GM21423 (cell line): Measurements from ENCODE around the gene BMP7.

ENCODE experiments used
- ATAC-seq: cut with Tn5 transposase; IDR thresholded peaks from one replicate; pipeline ENCODE4 v1.9.1; 2021; ENCODE audit warnings: mild to moderate bottlenecking, moderate library complexity; ENCODE audit not compliant: unreplicated experiment

BMP7 gene

DNA sequence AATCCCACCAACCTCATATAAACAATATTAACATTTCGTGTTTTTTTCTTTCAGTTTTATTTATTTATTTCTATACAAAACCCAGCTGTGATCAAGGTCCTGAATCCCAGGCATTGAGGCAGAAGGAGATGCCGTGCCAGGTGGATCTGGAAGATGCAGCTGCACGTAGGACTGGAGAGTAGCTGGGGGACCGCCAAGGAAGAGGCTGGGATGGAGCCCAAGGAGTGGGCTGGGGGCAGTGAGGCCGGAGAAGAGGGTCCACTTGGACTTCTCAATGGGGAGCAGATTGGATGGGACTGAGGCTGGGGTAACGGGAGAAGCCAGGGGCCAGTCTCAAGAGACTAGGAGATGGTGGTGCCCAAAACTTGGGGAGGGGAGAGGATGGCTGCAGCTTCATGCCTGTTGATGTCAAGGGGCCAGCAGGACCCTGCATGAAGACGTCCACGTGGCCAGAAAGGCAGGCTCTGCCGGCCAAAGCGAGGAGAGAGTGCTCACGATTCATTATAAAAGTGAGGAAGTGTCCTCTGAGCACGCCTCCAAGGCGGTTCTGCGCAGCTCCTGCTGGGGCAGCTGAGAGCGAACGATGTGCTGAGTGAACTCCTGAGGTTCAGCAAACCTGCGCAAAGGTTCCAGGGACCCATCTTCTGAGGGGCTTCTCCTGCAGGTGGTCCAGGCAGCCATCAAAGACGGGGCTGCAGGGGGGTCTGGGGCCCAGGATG lies 110.3 kb downstream of the BMP7 start:
- ATAC-seq, result no peak

DNA sequence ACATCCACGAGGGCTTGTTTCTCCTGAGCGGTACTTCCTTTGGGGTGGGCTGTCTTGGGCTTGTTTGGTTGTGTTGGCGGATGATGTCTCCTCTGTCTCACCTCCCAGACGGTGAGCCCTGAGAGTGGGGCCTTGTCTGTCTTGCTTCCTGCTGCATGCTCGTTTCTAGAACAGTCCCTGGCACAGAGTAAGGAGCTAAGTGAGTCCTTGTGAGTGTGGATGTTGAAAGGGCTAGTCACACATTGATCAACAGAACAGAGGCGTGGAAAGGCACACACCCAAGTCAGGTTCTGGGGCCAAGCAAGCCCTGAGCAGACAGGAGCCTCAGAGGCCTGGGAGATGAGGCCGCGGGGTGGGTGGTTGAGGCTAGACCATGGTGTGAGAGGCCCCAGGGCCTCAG lies 111.0 kb downstream of the BMP7 start:
- ATAC-seq, result no peak

DNA sequence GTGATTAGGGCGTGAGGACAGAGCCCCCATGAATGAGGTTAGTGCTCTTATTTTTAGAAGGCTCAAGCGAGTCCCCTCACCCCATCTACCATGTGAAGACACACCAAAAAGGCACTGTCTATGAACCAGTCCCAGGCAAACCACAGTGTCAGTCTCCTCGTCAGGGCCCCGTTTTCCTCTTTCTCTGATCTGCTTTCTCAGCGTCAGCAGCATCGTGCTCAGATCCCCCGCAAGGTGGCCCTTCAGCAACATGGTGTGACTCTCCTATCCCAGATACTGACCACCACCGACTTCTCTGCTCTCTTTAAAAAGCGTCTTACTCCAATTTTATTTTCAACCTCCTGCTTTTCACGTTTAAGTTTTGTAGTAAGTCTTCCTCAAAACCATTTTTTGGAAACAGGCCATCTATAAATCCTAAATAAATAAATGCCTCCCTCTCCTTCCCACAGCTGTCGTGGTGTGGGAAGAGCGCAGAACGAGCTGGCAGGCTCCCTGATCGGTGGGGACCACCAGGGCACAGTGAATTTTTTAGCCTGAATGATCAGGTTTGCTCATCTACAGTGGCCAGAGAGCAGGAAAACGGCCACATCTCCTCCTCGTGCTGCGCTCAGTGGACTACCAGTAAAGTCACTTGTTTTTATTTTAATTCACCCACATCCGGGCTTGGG lies 113.1 kb downstream of the BMP7 start:
- no peak for ATAC-seq

DNA sequence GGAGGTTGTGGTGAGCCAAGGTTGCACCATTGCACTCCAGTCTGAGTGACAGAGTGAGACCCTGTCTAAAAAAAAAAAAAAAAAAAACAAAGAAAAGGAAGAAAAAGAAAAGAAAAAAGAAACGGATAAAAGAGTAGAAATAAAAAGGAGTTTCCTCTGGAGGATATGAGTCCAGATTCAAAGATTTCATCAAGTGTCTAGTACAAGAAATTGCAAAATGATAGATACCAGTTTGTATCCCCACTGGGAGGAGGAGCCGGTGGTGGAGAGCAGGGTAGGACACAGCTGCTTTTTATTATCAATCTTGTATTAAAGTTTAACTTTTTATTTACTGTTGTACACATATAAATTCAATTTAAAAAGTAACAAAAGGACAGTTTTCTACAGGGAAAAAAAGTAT lies 113.9 kb downstream of the BMP7 start:
- ATAC-seq, result no peak

DNA sequence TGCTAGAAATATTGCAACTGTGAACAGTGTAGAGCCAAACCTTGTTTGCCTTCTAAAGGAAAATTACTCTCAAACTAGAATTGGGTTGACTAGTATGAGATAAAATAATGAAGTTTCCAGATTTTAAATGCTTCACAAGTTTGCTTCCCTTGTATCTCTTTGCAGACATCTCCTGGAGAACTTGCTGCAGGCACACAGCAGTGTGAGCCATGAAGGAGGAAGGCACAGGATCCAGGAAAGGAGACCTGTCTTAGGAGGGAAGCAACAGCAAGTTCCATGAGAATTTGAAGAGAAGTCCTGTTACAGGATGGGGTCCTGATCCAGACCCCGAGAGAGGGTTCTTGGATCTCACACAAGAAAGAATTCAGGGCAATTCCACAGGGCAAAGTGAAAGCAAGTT lies 115.9 kb downstream of the BMP7 start:
- ATAC-seq, result no peak

DNA sequence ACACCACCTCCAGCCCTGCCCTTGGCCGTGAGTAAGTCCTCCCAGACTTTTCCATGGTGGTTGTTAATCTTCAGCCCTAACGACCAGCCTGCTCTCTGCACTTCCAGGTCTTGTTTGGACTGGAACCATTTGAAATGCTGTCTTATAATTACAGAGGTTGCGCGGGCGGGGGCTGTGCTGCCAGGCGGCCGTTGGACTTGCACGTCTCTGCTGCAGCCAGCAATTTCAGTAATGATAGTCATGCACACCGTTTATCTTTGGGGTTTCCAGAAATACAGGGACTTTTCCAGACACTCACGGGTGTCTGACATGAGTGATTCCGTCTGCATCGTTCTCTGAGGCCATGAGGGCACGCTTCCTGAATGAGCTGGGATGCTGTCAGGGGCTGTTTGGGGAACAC lies 118.2 kb downstream of the BMP7 start:
- no peak for ATAC-seq

DNA sequence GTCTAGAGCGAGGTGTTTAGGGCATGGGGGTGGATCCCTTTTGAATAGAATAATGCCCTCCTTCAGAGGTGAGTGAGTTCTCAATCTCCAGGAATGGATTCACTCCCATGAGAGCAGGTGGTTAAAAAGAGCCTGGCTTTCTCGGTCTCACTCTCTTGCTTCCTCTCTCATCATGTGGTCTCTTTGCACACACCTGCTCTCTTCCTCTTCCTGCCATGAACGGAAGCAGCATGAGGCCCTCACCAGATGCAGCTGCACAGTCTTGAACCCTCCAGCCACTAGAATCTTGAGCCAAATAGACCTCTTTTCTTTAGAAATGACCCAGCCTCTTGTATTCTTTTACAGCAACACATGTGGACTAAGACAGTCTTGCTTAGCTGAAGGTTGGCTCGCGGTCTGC lies 119.3 kb downstream of the BMP7 start:
- no peak for ATAC-seq

DNA sequence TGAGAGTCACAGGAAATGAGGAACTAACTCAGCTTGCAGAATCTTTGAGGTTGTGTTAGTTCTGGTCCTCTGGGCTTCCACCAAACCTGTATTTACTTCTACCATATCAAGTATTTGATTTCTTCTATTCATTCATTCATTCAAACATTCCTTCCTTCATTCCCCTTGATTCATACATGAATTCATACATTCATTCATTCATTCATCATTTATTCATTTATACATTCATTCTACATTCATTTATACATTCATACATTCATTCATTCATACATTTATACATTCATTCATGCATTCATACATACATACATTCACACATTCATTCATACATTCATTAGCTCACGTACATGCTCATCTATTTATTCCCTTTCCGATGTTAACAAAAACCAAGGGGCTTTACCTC lies 120.3 kb downstream of the BMP7 start:
- ATAC-seq, result no peak

DNA sequence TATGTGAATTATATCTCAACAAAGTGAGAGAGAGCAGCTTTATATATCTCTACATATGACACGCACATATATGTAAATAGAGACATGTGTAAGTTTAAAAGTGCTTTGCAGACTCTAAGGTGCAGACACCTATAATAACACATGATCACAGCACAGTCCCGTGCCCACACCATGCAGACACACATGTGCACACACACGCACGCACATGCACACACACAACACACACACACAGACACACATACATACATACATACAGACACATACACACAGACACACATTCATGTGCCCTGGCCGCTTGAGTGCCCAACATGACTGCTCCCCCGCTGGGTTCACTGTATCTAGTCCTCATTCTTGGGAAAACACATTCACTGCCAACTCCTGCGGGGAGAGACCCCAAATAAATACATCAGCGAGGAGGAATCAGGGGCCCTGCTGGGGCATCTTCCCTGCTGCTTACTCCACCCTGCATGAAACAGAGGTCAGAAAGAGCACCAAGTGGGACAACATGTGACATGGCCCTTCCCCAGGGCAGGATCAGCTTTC lies 121.3 kb downstream of the BMP7 start:
- ATAC-seq, result no peak

DNA sequence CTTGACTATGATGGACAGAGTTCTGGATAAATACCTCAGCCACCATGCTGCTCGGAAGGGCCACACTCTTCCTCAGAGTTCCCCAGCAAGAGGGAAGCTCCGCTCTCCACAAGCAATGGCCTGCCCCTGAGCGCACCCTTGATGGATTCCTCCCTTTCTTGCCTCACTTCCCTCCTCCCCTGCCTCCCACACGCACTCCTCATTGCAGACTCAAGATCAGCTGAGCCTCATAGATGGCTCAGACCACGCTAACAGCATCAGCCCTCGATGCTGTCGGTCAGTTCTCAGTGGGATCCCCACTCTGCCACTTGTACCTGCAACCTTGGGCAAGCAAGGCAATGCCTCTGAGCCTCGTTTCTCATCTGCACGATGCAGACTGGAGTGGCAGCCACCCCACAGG lies 123.3 kb downstream of the BMP7 start:
- ATAC-seq, result no peak

DNA sequence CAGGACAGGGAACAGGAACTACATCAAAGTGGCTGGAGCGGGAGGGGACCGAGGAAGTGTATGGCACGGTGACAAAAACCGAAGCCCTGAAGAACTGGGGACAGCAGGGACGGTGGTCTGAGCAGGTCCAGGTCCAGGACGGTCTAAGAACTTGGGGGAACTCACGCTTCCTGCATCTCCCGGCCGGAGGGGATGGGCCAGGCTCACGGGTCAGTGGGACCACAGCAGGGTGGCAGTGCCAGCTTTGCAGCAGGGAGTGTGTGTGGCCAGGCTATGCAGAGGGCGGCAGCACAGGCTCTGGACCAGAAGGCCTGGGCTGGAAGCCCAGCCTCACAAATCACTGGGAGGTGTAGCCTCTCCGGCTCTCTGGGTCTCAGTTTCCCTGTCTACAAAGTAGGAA lies 123.8 kb downstream of the BMP7 start:
- ATAC-seq, result no peak

DNA sequence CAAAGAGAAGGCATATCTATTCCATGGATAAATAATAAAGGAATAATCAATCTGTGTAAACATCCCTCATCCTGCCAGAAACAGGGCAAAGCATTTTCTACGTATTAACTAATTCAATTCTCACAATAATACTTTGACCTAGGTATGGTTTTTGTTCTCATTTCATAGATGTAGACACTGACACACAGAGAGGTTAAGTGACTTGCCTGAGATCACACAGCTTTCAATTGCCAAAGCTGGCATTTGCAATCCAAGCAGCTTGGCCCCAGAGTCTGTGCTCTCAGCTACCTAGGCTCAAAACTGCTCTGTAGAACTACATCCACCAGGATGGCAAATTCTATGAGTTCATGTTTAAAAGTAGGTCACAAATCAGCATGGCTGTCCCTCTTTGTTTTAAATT lies 124.9 kb downstream of the BMP7 start:
- ATAC-seq, result no peak

DNA sequence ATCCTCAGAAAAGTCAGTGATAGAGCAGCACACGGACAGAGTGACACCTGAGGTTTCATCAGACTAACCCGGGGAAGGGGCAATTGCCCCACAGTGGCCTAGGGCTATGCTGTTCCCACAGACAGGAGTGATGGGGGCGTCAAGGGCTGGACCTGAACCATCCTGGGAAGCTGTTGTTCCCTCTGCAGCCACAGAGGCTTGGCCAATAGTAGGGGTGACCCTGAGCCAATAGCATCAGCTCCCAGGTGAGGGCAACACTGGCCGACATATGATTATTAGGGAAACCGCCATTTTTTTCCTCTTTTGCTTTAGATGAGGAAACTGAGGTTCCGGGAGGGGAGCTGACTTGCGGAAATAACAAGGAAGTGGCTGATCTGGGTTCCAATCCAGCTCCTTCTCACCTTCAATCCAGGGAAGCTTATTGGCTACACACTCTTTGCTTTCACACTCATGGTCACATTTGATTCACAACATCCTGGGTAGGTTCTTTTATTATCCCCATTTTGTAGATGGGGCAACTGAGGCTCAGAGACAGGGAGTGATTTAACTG lies 126.0 kb downstream of the BMP7 start:
- no peak for ATAC-seq

DNA sequence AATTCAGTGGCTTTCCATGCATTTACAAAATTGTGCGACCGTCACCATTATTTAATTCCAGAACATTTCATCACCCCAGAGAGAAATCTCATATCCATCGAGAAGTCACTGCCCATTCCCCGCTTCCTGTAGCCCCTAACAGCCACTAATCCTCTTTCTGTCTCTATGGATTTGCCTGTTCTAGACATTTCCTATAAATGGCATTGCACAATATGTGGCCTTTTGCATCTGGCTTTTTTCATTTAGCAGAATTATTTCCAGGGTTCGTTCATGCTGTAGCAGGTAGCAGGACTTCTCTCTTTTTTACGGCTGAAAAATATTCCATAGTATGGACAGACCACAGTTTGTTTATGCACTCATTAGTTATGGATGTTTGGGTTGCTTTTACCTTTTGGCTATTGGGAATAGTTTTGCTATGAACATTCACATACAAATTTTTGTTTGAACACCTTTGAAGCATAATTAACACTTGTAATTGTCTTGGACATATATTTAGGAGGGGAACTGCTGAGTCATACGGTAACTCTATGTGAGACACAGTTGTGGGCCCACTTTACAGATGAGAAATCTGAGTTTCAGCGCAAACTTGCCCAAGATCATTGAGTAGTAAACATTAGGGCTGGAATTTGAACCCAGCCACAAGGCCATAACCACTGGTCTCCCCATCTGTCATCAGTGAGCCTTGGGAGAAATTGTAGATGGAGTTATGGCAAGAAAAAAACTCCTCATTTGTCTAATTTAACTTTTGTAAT lies 126.9 kb downstream of the BMP7 start:
- ATAC-seq, result no peak

DNA sequence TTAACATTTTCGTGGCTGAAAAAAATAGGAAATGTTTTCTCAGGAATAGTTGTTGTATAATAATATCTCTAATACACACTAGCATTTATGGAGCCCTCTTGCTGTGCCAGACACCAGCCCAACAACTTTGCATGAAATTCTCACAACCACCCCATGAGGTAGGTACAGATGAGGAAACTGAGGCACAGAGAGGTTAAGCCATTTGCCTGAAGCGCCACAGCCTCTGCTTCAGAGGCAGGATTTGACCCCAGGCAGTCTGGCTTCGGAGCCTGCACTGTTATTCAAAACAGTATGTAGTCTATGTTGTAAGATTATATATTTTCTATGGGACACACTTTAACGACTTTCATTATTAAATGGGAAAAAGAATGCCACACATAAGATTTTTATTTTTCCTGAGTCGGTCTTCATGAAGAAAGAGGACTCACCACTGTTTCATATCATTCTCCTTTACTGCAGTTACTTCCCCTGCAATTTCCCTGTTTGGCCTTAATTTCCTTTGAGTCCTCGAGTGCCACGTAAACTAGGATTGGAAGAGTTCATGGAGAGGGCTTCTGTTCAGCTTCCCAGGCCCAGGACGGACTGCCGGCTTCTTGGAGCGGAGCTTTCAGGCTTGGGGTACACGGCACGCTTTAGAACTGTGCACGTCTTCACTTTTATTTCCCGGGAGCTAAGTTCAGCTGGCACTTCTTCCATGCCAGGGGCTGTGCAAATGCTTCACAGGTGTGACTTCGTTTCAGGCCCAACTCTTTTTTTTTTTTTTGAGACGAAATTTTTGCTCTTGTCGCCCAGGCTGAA lies 128.0 kb downstream of the BMP7 start:
- no peak for ATAC-seq

DNA sequence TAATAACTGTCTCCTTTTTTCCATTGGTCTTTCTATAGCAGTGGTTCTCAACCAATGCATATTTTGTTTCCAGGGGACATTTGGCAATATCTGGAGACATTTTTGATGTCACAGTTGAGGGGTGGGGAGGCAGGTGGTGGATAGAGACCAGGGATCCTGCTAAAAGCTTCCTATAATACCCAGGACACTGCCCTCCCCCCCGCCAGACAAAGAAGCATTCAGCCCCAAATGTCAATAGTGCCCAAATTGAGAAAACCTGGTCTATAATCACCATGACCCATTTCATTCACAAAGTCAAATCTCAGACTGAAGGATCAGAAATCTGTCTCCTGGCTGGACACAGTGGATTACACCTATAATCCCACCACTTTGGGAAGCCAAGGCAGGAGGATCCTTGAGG lies 128.8 kb downstream of the BMP7 start:
- ATAC-seq, result no peak

DNA sequence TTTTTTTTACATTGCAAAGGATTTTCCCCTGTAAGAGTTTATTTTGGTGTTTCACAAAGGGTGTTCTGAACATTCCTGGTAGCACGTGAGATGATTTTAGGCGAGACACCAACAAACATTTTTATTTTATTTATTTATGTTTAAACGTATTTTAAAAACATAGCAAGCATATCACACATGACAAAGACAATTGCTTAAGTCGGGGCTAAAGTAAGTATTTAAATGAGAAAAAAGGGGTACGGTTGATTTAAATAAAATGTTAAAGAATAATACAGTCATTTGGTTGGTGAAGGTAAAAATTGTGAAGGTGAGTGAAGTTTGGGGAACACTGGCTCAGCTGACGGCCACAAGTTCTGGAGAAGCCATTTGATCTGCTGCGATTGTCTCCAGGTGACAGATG lies 129.7 kb downstream of the BMP7 start:
- no peak for ATAC-seq

DNA sequence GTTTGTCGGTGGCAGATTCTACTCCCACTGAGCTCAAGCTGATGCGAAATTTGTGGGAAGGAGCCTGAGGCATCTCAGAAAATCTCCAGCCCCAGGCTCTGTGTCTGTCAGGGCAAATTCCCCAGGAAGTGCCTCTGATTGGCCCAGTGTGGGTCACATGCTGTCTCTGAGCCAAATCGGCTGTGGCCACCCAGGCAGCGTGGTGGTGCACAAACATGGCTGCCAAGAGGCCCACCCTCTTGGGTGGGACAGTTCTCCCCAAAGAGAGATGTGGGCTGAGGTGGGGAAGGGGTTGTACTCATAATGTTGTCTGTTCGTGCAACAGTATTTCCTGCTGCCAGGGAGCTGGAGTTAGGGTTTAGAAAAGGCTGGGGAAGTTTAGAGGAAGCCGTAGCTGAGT lies 130.6 kb downstream of the BMP7 start:
- no peak for ATAC-seq

DNA sequence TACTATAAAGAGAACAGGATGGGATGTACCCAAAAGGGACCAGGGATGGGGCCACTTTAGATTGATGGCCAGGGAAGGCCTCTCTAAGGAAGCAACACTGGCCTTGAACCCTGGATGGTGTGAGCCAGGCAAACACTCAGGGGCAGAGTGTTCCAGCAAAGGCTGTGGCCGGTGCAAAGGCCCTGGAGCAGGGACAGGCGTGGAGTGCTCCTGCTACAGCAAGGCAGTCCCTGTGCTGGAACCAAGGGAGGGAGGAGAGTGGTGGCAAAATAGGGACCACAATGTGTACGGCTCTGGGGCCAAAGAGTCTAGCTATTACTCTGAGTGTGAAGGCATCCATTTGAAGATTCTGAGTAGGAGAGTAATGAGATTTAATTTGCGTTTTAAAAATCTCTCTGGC lies 131.6 kb downstream of the BMP7 start:
- ATAC-seq, result no peak

DNA sequence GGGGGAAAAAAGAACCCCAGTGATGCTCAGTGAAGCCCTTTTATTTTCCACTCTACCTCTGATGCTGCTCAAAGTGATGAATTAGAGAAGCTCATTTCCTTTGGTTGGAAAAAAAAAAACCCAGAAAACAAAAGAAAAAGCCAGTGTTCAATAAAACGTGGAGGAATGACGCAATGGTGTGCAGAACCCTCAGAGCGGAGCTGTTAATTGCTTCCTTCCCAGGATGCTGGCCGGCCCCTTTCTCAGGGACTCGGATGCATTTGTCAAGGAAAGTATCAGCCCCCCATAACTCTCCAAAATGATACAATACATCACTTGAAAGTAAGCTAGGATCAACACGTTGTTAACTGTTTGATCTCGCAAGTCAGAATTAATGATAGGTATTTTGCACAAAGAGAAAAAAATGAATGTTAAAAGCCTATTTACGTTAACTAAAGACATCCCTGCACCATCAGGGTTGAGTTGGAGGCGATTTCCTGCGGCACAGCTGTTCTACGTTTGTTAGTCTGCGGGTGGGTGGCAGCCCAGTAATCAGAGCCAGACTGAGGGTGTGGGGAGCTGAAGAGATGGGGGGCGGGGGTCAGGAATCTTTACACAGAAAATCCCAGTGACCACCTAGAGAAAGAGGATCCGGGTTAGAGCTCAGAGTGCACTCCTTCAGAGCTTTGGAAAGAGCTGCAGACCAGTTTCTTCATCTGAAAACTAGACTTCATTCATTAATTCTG lies 132.4 kb downstream of the BMP7 start:
- ATAC-seq, result no peak
